ENCODE measurements around the gene EHD1. TPM values are rescaled to one million over a fixed set of nuclear protein-coding genes. Genes with fewer than 3 reads are reported as not detected.

Gene EHD1
- total and polyA plus RNA-seq, 9 of the 15 experiments (the other 6 are each of a cell fraction or from before 2014, with no cell fraction given), result 0.46 to 65.0 (median 16.4) TPM

DNA sequence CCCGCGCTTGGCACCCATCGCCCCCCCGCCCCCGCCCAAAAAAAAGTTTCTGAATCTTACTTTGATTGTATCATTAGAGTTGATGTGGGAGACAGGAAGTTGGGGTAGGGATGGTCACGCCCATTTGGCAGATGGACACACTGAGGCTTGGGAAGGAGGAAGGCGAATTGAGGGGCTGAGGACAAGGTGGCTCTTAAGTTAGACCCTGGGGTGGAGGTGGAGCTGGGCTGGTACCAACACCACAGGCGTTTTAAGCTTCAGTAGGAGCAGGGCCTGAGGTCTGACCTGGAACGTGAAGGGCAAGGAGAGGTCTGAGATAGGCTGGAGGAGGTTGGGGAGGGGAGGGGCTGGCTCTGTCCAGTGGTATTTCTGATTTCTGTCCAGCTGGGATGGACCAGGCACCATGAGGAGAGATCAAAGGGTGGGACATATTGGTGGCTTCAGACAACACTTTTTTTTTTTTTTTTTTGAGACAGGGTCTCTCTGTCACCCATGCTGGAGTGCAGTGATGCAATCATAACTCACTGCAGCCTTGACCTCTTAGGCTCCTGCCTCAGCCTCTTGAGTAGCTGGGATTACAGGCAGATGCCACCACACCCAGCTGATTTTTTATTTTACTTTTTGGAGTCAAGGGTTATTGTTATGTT, 33.2 kb downstream of the EHD1 start (continued):
- no peak for TF ChIP-seq WHSC1 (IDR thresholded peaks at IDR 0.05; ENCODE audit: low read length)
- peak; percentile 70; the same call in 1 of the 2 replicates for TF ChIP-seq NKRF (IDR thresholded peaks at IDR 0.05; ENCODE audit: borderline replicate concordance)
- no peak for TF ChIP-seq EP400 (IDR thresholded peaks at IDR 0.05)
- TF ChIP-seq KDM1A (IDR thresholded peaks at IDR 0.05), result peak; percentile 96 to 99
- peak; percentile 38 for TF ChIP-seq NFIC (IDR thresholded peaks at IDR 0.05)
- no peak for TF ChIP-seq ATF7 (IDR thresholded peaks at IDR 0.05)
- peak; percentile 90 to 99; a peak in 3 of 4 replicates for TF ChIP-seq RCOR1 (IDR thresholded peaks at IDR 0.05; ENCODE audit: borderline replicate concordance in 1 of 2, low read depth in 2 of 2, low read length in 2 of 2)
- TF ChIP-seq YY1 (IDR thresholded peaks at IDR 0.05; ENCODE audit: borderline replicate concordance in 1 of 3, control insufficient read depth in 1 of 3, extremely low read depth in 1 of 3, insufficient read depth in 3 of 3, insufficient read length in 1 of 3, insufficient replicate concordance in 2 of 3, low read depth in 1 of 3, low read length in 2 of 3), result peak in 1 of 3 experiments; percentile 1
- TF ChIP-seq NR2C2 (CRISPR knock-in tag; IDR thresholded peaks at IDR 0.05), result no peak
- no peak; the same call in 1 of the 2 replicates for TF ChIP-seq NR2C2 (tag; IDR thresholded peaks at IDR 0.05)
- TF ChIP-seq ZNF280A (IDR thresholded peaks at IDR 0.05; ENCODE audit: low read depth, partially characterized antibody), result no peak
- no peak for TF ChIP-seq GTF2E2 (tag; IDR thresholded peaks at IDR 0.05)
- peak; percentile 84 for TF ChIP-seq ESRRA (IDR thresholded peaks at IDR 0.05; ENCODE audit: borderline replicate concordance, low read depth)
- TF ChIP-seq, protein P1, sequence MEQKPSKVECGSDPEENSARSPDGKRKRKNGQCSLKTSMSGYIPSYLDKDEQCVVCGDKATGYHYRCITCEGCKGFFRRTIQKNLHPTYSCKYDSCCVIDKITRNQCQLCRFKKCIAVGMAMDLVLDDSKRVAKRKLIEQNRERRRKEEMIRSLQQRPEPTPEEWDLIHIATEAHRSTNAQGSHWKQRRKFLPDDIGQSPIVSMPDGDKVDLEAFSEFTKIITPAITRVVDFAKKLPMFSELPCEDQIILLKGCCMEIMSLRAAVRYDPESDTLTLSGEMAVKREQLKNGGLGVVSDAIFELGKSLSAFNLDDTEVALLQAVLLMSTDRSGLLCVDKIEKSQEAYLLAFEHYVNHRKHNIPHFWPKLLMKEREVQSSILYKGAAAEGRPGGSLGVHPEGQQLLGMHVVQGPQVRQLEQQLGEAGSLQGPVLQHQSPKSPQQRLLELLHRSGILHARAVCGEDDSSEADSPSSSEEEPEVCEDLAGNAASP (IDR thresholded peaks at IDR 0.05), result no peak
- no peak for TF ChIP-seq MYBL2 (IDR thresholded peaks at IDR 0.05; ENCODE audit: low read depth)
- no peak for TF ChIP-seq MYBL2 (CRISPR knock-in tag; IDR thresholded peaks at IDR 0.05; ENCODE audit: borderline replicate concordance)
- no peak for TF ChIP-seq ZNF76 (CRISPR knock-in tag; IDR thresholded peaks at IDR 0.05; ENCODE audit: borderline replicate concordance)
- TF ChIP-seq CREB3L1 (IDR thresholded peaks at IDR 0.05; ENCODE audit: borderline replicate concordance, low read depth), result no peak
- TF ChIP-seq VEZF1 (CRISPR knock-in tag; IDR thresholded peaks at IDR 0.05), result peak; percentile 6; the same call in 1 of the 2 replicates

Data from K562 (cell line).